PC-9 (cell line): Measurements from ENCODE around the gene UTP15. TPM values are rescaled to one million over a fixed set of nuclear protein-coding genes. Genes with fewer than 3 reads are reported as not detected.

Experiments used
- BruUV-seq: library from RNA; stranded (reverse); fragments of 400-500 nt; replicated peaks from 2 replicates; lab custom pipeline; 2021; lab: Mats Ljungman, UMichigan
- CTCF ChIA-PET: fragments of 300-600 bp; sonication (Branson Sonifier 250); formaldehyde crosslinking; loops from one replicate; lab custom pipeline; 2022; ENCODE audit warnings: antibody characterized with exemption; lab: Charles Lee
- POLR2A ChIA-PET: fragments of 300-600 bp; sonication (Branson Sonifier 250); formaldehyde crosslinking; loops from one replicate; lab custom pipeline; 2022; ENCODE audit warnings: antibody characterized with exemption; ENCODE audit not compliant: unreplicated experiment; lab: Charles Lee
- DNase-seq, 2 experiments: peaks; one replicate each; pipeline versions ENCODE4 v3.0.0 to v3.0.0-alpha.2; 2015 to 2022; ENCODE audit warnings: mixed read lengths in 1 of 2
- H2AFZ ChIP-seq: fragments of 200-600 bp; sonication (generic); 2 replicates; pipeline ENCODE4 v1.8.1; 2017; ENCODE audit warnings: antibody characterized with exemption
- H3F3A ChIP-seq: fragments of 200-600 bp; sonication (generic); 2 replicates; pipeline ENCODE4 v1.8.1; 2017; ENCODE audit warnings: antibody characterized with exemption, mild to moderate bottlenecking, low read depth; ENCODE audit not compliant: insufficient read depth
- H3K27ac ChIP-seq: fragments of 200-600 bp; sonication (generic); 2 replicates; pipeline ENCODE4 v1.6.1; 2016; ENCODE audit warnings: mixed run types
- H3K27me3 ChIP-seq: fragments of 200-600 bp; sonication (generic); 2 replicates; pipeline ENCODE4 v1.6.1; 2016; ENCODE audit warnings: low read depth, mixed run types; ENCODE audit not compliant: insufficient read depth
- H3K36me3 ChIP-seq: fragments of 200-600 bp; sonication (generic); 2 replicates; pipeline ENCODE4 v1.6.1; 2016; ENCODE audit warnings: low read depth, mixed run types
- H3K4me1 ChIP-seq: fragments of 200-600 bp; sonication (generic); replicated peaks from 2 replicates; pipeline ENCODE4 v1.6.1; 2016; ENCODE audit warnings: mixed run types; ENCODE audit not compliant: insufficient read depth
- H3K4me2 ChIP-seq: fragments of 200-600 bp; sonication (generic); 2 replicates; pipeline ENCODE4 v1.6.1; 2017; ENCODE audit warnings: mixed run types
- H3K4me3 ChIP-seq: fragments of 200-600 bp; sonication (generic); 2 replicates; pipeline ENCODE4 v1.6.1; 2016; ENCODE audit warnings: mixed run types
- H3K79me2 ChIP-seq: fragments of 200-600 bp; sonication (generic); 2 replicates; pipeline ENCODE4 v1.6.1; 2017; ENCODE audit warnings: low read depth, mixed run types
- H3K9me2 ChIP-seq: fragments of 200-600 bp; sonication (generic); 2 replicates; pipeline ENCODE4 v1.8.1; 2017; ENCODE audit warnings: mild to moderate bottlenecking; ENCODE audit not compliant: insufficient read depth
- H3K9me3 ChIP-seq: fragments of 200-600 bp; sonication (generic); 2 replicates; pipeline ENCODE4 v1.8.1; 2016; ENCODE audit warnings: low read depth; ENCODE audit not compliant: insufficient read depth
- H4K20me1 ChIP-seq: fragments of 200-600 bp; sonication (generic); 2 replicates; pipeline ENCODE4 v1.8.1; 2017; ENCODE audit not compliant: insufficient read depth
- CTCF ChIP-seq: fragments of 200-600 bp; sonication (generic); conservative IDR thresholded peaks from 2 replicates; pipeline ENCODE4 v1.6.1; 2017; ENCODE audit warnings: mixed run types, antibody characterized with exemption, mild to moderate bottlenecking, moderate library complexity
- EZH2 ChIP-seq: fragments of 200-600 bp; sonication (generic); IDR thresholded peaks from 2 replicates; pipeline ENCODE4 v1.8.0; 2017; ENCODE audit warnings: antibody characterized with exemption, low read depth
- intact Hi-C: fragments of 100-400 bp; cut with micrococcal nuclease; formaldehyde crosslinking; loops from one replicate; pipeline ENCODE4 v1.10.0; 2022; ENCODE audit not compliant: unreplicated experiment
- total RNA-seq: library from RNA; stranded (reverse); gene quantifications from 2 replicates; pipeline ENCODE4 v1.2.3, GENCODE V29; 2021

The UTP15 gene
- total RNA-seq, 1 experiment from 2014 or later: 19.4 TPM

- H3K36me3 ChIP-seq: peaks cover 38% of the 10 kb centered on the region
- H3K4me1 ChIP-seq: peaks cover 51% of the 10 kb centered on the region
- H3K9me2 ChIP-seq: no peaks in the 10 kb centered on the region
- POLR2A ChIA-PET: interaction anchor here (0.6 to 0.7 kb wide), 2 partner anchors 9 to 133 kb away, joined by 3 to 6 read pairs; no protein-coding TSS in a partner anchor
- no peak overlapping the region for H2AFZ ChIP-seq
- peaks cover 97% of the 10 kb centered on the region for H3K79me2 ChIP-seq
- no peaks in the 10 kb centered on the region for H3K27me3 ChIP-seq
- intact Hi-C loops: no loop called here
- H3K9me3 ChIP-seq: 0 out of 2 replicates have a peak, but pooled peaks cover 4% of the 10 kb centered on the region
- TF ChIP-seq CTCF (no peak), EZH2 (no peak)
- H3K4me2 ChIP-seq: peak overlapping the region; percentile 88
- DNase-seq: no peak
- no peaks in the 10 kb centered on the region; the same call in 1 of the 2 replicates for H3F3A ChIP-seq
- no peaks in the 10 kb centered on the region for H4K20me1 ChIP-seq
- no TSS peak for BruUV-seq
- no peak overlapping the region for H3K27ac ChIP-seq
- H3K4me3 ChIP-seq: no peak overlapping the region
- CTCF ChIA-PET: no interaction called here
Measured at GRCh38 chr5:73630765-73631164, 65.2 kb downstream of the UTP15 start.

GRCh38 chr5:73631500-73631899 lies 66.0 kb downstream of the UTP15 start:
- H3K4me1 ChIP-seq: peaks cover 58% of the 10 kb centered on the region

More at GRCh38 chr5:73631500-73631899, 66.0 kb downstream of the UTP15 start:
- Histone ChIP-seq H3K27me3 (no peaks in the 10 kb centered on the region), H4K20me1 (no peaks in the 10 kb centered on the region), H3K36me3 (peaks cover 45% of the 10 kb centered on the region), H2AFZ (no peak overlapping the region), H3F3A (no peaks in the 10 kb centered on the region; the same call in 1 of the 2 replicates), H3K4me3 (no peak overlapping the region), H3K9me3 (0 out of 2 replicates have a peak, but pooled peaks cover 6% of the 10 kb centered on the region), H3K4me2 (peak overlapping the region; percentile 88; the same call in 1 of the 2 replicates), H3K79me2 (peaks cover 99% of the 10 kb centered on the region), H3K9me2 (no peaks in the 10 kb centered on the region), H3K27ac (no peak overlapping the region)
- ChIA-PET POLR2A (interaction anchor here (0.7 kb wide), 1 partner anchor 8 kb away, joined by 3 read pairs; no protein-coding TSS in a partner anchor), CTCF (no interaction called here)
- BruUV-seq: no TSS peak
- TF ChIP-seq CTCF: no peak
- no peak for TF ChIP-seq EZH2
- intact Hi-C loops: no loop called here
- no peak for DNase-seq

Other genes with a start within 250 kb of the UTP15 start
- gene FOXD1, start 117.0 kb upstream of the UTP15 start, total RNA-seq: 4.0 and 4.1 TPM in 2 replicates
- 635 and 694 TPM in 2 replicates for gene BTF3, start 67.3 kb upstream of the UTP15 start, total RNA-seq
- 12.9 and 15.5 TPM in 2 replicates for gene ANKRA2, start 104 bp upstream of the UTP15 start, total RNA-seq
- gene ARHGEF28, start 60.5 kb downstream of the UTP15 start, total RNA-seq: 62.5 and 77.5 TPM in 2 replicates